KMS-11 (cell line): ENCODE results near the gene SUGCT.
"Not testable (repeated sequence)": the region's sequence is repeated elsewhere in the genome, so short reads cannot be mapped to it uniquely, and the experiment has no call there.

Source experiments
- H2AFZ ChIP-seq: fragments of 200-600 bp; sonication (generic); 2 replicates; pipeline ENCODE4 v1.6.1; 2016; ENCODE audit warnings: antibody characterized with exemption, mixed run types, low read depth
- H3K27ac ChIP-seq: fragments of 200-600 bp; sonication (generic); 2 replicates; pipeline ENCODE4 v1.6.1; 2016; ENCODE audit warnings: mild to moderate bottlenecking, mixed run types
- H3K27me3 ChIP-seq: fragments of 200-600 bp; sonication (generic); 2 replicates; pipeline ENCODE4 v1.6.1; 2017; ENCODE audit warnings: mild to moderate bottlenecking, low read depth, mixed run types, moderate library complexity; ENCODE audit not compliant: insufficient read depth
- H3K36me3 ChIP-seq: fragments of 200-600 bp; sonication (generic); 2 replicates; pipeline ENCODE4 v1.6.1; 2017; ENCODE audit warnings: mild to moderate bottlenecking, mixed run types; ENCODE audit not compliant: insufficient read depth
- H3K4me1 ChIP-seq: fragments of 200-600 bp; sonication (generic); 2 replicates; pipeline ENCODE4 v1.6.1; 2016; ENCODE audit warnings: mild to moderate bottlenecking, low read depth, mixed run types; ENCODE audit not compliant: poor library complexity, severe bottlenecking
- H3K4me2 ChIP-seq: fragments of 200-600 bp; sonication (generic); 2 replicates; pipeline ENCODE4 v1.7.0; 2016; ENCODE audit warnings: mild to moderate bottlenecking, mixed run types
- H3K4me3 ChIP-seq: fragments of 200-600 bp; sonication (generic); IDR thresholded peaks from 2 replicates; pipeline ENCODE4 v1.6.1; 2017; ENCODE audit warnings: low read depth, low read length, mixed read lengths; ENCODE audit not compliant: insufficient read depth
- H3K79me2 ChIP-seq: fragments of 200-600 bp; sonication (generic); 2 replicates; pipeline ENCODE4 v1.6.1; 2016; ENCODE audit warnings: low read depth, mixed run types; ENCODE audit not compliant: insufficient read depth
- H3K9ac ChIP-seq: fragments of 200-600 bp; sonication (generic); 2 replicates; pipeline ENCODE4 v1.6.1; 2016; ENCODE audit warnings: mild to moderate bottlenecking, mixed run types
- H4K20me1 ChIP-seq: fragments of 200-600 bp; sonication (generic); 2 replicates; pipeline ENCODE4 v1.6.1; 2016; ENCODE audit warnings: mild to moderate bottlenecking, mixed run types; ENCODE audit not compliant: insufficient read depth
- TF ChIP-seq, protein P1 (sequence below): fragments of 200-600 bp; sonication (generic); conservative IDR thresholded peaks from 2 replicates; pipeline ENCODE4 v1.6.1; 2017; ENCODE audit warnings: low read depth, mild to moderate bottlenecking, antibody characterized with exemption, low read length, moderate library complexity, mixed read lengths

Gene SUGCT

DNA sequence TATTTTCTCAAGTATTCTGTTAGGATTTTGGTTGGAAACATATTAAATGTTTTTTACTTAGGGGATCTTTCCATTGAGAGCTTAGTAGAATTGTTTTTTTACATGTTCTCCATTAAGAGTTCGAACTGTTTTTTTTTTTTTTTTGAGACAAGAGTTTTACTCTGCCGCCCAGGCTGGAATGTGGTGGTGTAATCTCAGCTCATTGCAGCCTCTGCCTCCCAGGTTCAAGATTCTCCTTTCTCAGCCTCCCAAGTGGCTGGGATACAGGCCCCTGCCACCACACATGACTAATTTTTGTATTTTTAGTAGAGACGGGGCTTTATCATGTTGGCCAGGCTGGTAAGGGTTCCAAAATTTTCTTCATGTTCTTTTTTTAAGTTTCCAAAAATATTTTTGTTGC lies 33.6 kb upstream of the SUGCT start:
- TF ChIP-seq, protein P1, sequence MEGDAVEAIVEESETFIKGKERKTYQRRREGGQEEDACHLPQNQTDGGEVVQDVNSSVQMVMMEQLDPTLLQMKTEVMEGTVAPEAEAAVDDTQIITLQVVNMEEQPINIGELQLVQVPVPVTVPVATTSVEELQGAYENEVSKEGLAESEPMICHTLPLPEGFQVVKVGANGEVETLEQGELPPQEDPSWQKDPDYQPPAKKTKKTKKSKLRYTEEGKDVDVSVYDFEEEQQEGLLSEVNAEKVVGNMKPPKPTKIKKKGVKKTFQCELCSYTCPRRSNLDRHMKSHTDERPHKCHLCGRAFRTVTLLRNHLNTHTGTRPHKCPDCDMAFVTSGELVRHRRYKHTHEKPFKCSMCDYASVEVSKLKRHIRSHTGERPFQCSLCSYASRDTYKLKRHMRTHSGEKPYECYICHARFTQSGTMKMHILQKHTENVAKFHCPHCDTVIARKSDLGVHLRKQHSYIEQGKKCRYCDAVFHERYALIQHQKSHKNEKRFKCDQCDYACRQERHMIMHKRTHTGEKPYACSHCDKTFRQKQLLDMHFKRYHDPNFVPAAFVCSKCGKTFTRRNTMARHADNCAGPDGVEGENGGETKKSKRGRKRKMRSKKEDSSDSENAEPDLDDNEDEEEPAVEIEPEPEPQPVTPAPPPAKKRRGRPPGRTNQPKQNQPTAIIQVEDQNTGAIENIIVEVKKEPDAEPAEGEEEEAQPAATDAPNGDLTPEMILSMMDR, result no peak
- Histone ChIP-seq H3K4me3 (no peak overlapping the region), H3K4me1 (no peaks in the 10 kb centered on the region), H2AFZ (no peak overlapping the region), H3K27ac (no peak overlapping the region), H3K36me3 (no peaks in the 10 kb centered on the region), H4K20me1 (no peaks in the 10 kb centered on the region), H3K9ac (no peak overlapping the region), H3K27me3 (no peaks in the 10 kb centered on the region), H3K79me2 (no peaks in the 10 kb centered on the region), H3K4me2 (no peak overlapping the region)

DNA sequence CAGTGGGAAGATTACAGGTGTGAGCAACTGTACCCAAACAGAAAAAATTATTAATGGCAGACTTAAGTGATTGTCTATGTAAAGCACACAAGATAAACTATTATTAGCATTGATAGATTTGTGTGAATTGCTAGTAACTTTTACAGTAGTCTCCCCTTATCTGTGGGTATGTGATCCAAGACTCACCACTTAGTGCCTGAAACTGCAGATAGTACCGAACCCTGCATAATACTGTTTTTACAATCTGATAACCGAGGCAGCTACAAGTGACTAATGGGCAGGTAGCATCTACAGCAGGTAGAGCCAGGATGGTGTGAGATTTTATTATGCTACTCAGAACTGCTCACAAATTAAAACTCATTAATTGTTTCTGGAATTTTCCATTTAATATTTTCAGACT lies 31.9 kb upstream of the SUGCT start:
- no peaks in the 10 kb centered on the region for H4K20me1 ChIP-seq
- H3K4me1 ChIP-seq, result no peaks in the 10 kb centered on the region
- H3K36me3 ChIP-seq, result no peaks in the 10 kb centered on the region
- H3K79me2 ChIP-seq, result no peaks in the 10 kb centered on the region
- no peak overlapping the region for H3K4me2 ChIP-seq
- H3K27ac ChIP-seq, result no peak overlapping the region
- H3K4me3 ChIP-seq, result no peak overlapping the region
- H2AFZ ChIP-seq, result no peak overlapping the region
- H3K27me3 ChIP-seq, result no peaks in the 10 kb centered on the region
- no peak overlapping the region for H3K9ac ChIP-seq
- TF ChIP-seq, protein P1, result no peak

DNA sequence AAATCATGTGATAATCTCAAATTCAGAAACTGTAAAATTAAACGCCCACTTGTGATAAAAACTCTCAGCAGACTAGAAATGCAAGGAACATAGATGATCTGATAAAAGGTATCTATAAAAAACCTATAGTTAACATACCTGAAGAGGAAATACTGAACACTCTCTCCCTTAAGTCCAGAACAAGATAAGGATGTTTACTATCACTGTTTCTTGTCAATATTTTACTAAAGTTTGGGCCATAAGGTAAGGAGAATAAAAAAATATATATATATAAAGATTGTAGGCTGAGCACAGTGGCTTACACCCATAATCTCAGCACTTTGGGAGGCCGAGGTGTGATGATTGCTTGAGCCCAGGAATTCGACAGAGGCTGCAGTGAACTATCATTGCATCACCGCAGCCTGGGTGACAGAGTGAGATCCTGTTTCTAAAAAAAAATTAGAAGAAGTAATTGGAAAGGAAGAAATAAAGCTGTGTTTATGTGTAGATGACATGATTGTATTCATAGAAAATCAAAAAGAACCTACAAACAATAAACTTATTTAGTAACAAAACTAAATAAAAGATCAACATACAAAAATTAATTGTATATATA lies 28.8 kb upstream of the SUGCT start:
- no peaks in the 10 kb centered on the region for H3K27me3 ChIP-seq
- no peak overlapping the region for H3K27ac ChIP-seq
- no peak overlapping the region for H2AFZ ChIP-seq
- no peak overlapping the region for H3K4me3 ChIP-seq
- no peaks in the 10 kb centered on the region for H3K4me1 ChIP-seq
- TF ChIP-seq, protein P1, result no peak
- H3K79me2 ChIP-seq, result no peaks in the 10 kb centered on the region
- no peaks in the 10 kb centered on the region for H4K20me1 ChIP-seq
- no peaks in the 10 kb centered on the region for H3K36me3 ChIP-seq
- H3K9ac ChIP-seq, result no peak overlapping the region
- no peak overlapping the region for H3K4me2 ChIP-seq

DNA sequence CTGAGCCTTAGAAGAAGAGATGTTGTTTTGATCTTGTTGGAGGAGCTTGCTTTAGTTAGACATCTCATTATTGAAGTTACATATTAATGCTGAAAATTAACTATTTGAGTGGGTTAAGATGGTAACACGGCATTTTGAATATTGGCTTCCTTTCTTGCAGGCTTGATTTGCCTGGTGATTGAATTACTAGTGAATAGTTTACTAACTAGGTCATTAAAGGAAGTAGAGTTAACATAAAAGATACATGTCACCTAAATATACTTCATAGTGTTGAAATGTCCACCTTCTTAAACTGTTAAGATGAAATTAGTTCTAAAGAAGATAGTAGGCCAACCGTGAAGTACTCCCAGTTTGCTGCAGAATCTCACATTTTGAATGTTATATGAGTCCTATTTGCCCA lies 18.9 kb upstream of the SUGCT start:
- no peaks in the 10 kb centered on the region for H3K4me1 ChIP-seq
- no peak overlapping the region for H3K27ac ChIP-seq
- H3K79me2 ChIP-seq, result no peaks in the 10 kb centered on the region
- H3K9ac ChIP-seq, result no peak overlapping the region
- no peaks in the 10 kb centered on the region for H3K27me3 ChIP-seq
- no peak overlapping the region for H2AFZ ChIP-seq
- H3K4me3 ChIP-seq, result no peak overlapping the region
- no peak overlapping the region for H3K4me2 ChIP-seq
- TF ChIP-seq, protein P1, result no peak
- H4K20me1 ChIP-seq, result no peaks in the 10 kb centered on the region
- no peaks in the 10 kb centered on the region for H3K36me3 ChIP-seq

DNA sequence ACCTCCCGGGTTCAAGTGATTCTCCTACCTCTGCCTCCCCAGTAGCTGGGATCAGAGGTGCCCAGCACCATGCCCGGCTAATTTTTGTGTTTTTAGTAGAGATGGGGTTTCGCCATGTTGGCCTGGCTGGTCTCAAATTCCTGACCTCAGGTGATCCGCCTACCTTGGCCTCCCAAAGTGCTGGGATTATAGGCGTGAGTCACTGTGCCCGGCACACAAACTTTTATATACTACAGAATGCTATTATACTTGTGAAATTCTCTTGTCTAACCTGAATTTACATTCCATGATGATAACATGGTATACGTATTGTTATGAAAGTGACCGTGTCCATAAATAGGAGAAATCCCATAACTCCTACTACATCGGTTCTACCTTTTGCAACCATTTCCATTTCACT lies 17.6 kb upstream of the SUGCT start:
- not testable (repeated sequence) for H3K4me3 ChIP-seq, H3K4me2 ChIP-seq

DNA sequence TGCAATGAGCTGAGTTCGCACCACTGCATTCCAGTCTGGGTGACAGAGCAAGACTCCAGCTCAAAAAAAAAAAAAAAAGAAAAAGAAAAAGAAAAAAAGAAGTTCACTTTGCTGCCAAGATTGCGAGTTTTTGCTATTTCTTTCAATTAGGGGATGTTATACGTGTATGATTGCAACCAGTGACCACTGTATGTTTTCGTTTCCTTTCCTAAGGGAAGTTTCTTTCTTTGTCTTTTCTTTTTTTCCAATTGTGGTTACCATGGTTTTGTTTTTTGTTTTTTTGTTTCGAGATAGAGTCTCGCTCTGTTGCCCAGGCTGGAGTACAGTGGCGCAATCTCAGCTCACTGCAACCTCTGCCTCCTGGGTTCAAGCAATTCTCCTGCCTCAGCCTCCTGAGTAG lies 16.6 kb upstream of the SUGCT start:
- not testable (repeated sequence) for H4K20me1 ChIP-seq, H3K79me2 ChIP-seq, H3K4me1 ChIP-seq, H3K27me3 ChIP-seq, H3K4me3 ChIP-seq, H3K9ac ChIP-seq, H3K4me2 ChIP-seq, H3K36me3 ChIP-seq, H2AFZ ChIP-seq, H3K27ac ChIP-seq

More for the DNA sequence above, 17.6 kb upstream of the SUGCT start:
- H3K36me3 ChIP-seq, H3K9ac ChIP-seq, H3K4me1 ChIP-seq, H3K27ac ChIP-seq, H3K79me2 ChIP-seq, H2AFZ ChIP-seq, H4K20me1 ChIP-seq, H3K27me3 ChIP-seq: not testable (repeated sequence)
